ENCODE data around the gene ABCD3. TPM values are rescaled to one million over a fixed set of nuclear protein-coding genes. Genes with fewer than 3 reads are reported as not detected.
A peak's percentile ranks its signal among the peaks of the same experiment; 100 is the strongest.

The ABCD3 gene
- total and polyA plus RNA-seq, 2 of the 13 experiments (the other 11 are each of a cell fraction or from before 2014, with no cell fraction given): 27.5 to 166 TPM

DNA sequence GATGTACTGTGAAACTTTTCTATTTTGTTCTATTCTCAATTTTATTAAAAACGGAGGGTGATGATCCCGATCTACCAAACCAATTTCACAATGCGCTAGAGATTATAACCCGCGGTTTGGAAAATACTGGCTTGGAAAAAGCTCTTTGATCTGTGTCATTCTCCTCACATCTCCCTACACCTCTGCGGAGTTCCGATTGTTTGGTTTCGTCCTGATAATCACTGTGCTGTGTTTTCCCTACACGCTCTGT, 536 bp upstream of the ABCD3 start (continued):
- TF ChIP-seq, protein P1, sequence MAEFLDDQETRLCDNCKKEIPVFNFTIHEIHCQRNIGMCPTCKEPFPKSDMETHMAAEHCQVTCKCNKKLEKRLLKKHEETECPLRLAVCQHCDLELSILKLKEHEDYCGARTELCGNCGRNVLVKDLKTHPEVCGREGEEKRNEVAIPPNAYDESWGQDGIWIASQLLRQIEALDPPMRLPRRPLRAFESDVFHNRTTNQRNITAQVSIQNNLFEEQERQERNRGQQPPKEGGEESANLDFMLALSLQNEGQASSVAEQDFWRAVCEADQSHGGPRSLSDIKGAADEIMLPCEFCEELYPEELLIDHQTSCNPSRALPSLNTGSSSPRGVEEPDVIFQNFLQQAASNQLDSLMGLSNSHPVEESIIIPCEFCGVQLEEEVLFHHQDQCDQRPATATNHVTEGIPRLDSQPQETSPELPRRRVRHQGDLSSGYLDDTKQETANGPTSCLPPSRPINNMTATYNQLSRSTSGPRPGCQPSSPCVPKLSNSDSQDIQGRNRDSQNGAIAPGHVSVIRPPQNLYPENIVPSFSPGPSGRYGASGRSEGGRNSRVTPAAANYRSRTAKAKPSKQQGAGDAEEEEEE (CRISPR knock-in tag; IDR thresholded peaks at IDR 0.05; ENCODE audit: borderline replicate concordance): no peak
- no peak; the same call in 1 of the 2 replicates for TF ChIP-seq ZBTB7B (CRISPR knock-in tag; IDR thresholded peaks at IDR 0.05)
- TF ChIP-seq DR1 (CRISPR knock-in tag; IDR thresholded peaks at IDR 0.05): no peak
- 0 out of 2 replicates have a peak, but pooled peaks have one; percentile 16 for TF ChIP-seq TCF7 (IDR thresholded peaks at IDR 0.05; ENCODE audit: low read depth)
- TF ChIP-seq ZNF431 (CRISPR knock-in tag; IDR thresholded peaks at IDR 0.05; ENCODE audit: borderline replicate concordance, low read depth): no peak
- peak; percentile 13; the same call in 1 of the 2 replicates for TF ChIP-seq FOXJ3 (CRISPR knock-in tag; IDR thresholded peaks at IDR 0.05; ENCODE audit: borderline replicate concordance)
- no peak for TF ChIP-seq XRCC5 (optimal IDR thresholded peaks at IDR 0.05; ENCODE audit: low read length)
- no peak for TF ChIP-seq KDM4B (CRISPR knock-in tag; IDR thresholded peaks at IDR 0.05)
- no peak for TF ChIP-seq CBX2 (IDR thresholded peaks at IDR 0.05; ENCODE audit: low read depth, low read length)
- no peak for TF ChIP-seq CBX2 (CRISPR knock-in tag; IDR thresholded peaks at IDR 0.05; ENCODE audit: low read depth)
- no peak for TF ChIP-seq ZNF33A (CRISPR knock-in tag; IDR thresholded peaks at IDR 0.05; ENCODE audit: borderline replicate concordance)
- TF ChIP-seq, protein P2, sequence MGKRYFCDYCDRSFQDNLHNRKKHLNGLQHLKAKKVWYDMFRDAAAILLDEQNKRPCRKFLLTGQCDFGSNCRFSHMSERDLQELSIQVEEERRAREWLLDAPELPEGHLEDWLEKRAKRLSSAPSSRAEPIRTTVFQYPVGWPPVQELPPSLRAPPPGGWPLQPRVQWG (CRISPR knock-in tag; IDR thresholded peaks at IDR 0.05; ENCODE audit: borderline replicate concordance, low read depth): no peak
- no peak for TF ChIP-seq NRL (CRISPR knock-in tag; IDR thresholded peaks at IDR 0.05; ENCODE audit: borderline replicate concordance)
- TF ChIP-seq ZMYM4 (CRISPR knock-in tag; IDR thresholded peaks at IDR 0.05): no peak
- TF ChIP-seq MED8 (CRISPR knock-in tag; IDR thresholded peaks at IDR 0.05; ENCODE audit: insufficient replicate concordance): no peak
- TF ChIP-seq CEBPB (IDR thresholded peaks at IDR 0.05; ENCODE audit: borderline replicate concordance, low read depth, low read length): no peak
- TF ChIP-seq, protein P3, sequence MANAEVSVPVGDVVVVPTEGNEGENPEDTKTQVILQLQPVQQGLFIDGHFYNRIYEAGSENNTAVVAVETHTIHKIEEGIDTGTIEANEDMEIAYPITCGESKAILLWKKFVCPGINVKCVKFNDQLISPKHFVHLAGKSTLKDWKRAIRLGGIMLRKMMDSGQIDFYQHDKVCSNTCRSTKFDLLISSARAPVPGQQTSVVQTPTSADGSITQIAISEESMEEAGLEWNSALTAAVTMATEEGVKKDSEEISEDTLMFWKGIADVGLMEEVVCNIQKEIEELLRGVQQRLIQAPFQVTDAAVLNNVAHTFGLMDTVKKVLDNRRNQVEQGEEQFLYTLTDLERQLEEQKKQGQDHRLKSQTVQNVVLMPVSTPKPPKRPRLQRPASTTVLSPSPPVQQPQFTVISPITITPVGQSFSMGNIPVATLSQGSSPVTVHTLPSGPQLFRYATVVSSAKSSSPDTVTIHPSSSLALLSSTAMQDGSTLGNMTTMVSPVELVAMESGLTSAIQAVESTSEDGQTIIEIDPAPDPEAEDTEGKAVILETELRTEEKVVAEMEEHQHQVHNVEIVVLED (CRISPR knock-in tag; IDR thresholded peaks at IDR 0.05; ENCODE audit: borderline replicate concordance): no peak
- TF ChIP-seq POGZ (CRISPR knock-in tag; IDR thresholded peaks at IDR 0.05): no peak
- TF ChIP-seq MEIS1 (CRISPR knock-in tag; IDR thresholded peaks at IDR 0.05; ENCODE audit: borderline replicate concordance): no peak
- TF ChIP-seq NFE2L1 (CRISPR knock-in tag; IDR thresholded peaks at IDR 0.05; ENCODE audit: borderline replicate concordance): no peak
- no peak for TF ChIP-seq HES4 (CRISPR knock-in tag; IDR thresholded peaks at IDR 0.05; ENCODE audit: borderline replicate concordance)
- TF ChIP-seq ZNF354B (CRISPR knock-in tag; IDR thresholded peaks at IDR 0.05): no peak
- TF ChIP-seq, protein P4, sequence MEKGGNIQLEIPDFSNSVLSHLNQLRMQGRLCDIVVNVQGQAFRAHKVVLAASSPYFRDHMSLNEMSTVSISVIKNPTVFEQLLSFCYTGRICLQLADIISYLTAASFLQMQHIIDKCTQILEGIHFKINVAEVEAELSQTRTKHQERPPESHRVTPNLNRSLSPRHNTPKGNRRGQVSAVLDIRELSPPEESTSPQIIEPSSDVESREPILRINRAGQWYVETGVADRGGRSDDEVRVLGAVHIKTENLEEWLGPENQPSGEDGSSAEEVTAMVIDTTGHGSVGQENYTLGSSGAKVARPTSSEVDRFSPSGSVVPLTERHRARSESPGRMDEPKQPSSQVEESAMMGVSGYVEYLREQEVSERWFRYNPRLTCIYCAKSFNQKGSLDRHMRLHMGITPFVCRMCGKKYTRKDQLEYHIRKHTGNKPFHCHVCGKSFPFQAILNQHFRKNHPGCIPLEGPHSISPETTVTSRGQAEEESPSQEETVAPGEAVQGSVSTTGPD (CRISPR knock-in tag; IDR thresholded peaks at IDR 0.05): peak; percentile 23; the same call in 1 of the 2 replicates
- TF ChIP-seq PRMT3 (CRISPR knock-in tag; IDR thresholded peaks at IDR 0.05; ENCODE audit: borderline replicate concordance, low read depth): no peak
- no peak for TF ChIP-seq TRIM24 (CRISPR knock-in tag; IDR thresholded peaks at IDR 0.05)
- no peak for TF ChIP-seq CBX1 (IDR thresholded peaks at IDR 0.05; ENCODE audit: low read depth)
- TF ChIP-seq RORA (CRISPR knock-in tag; IDR thresholded peaks at IDR 0.05): no peak
- TF ChIP-seq SMC3 (IDR thresholded peaks at IDR 0.05; ENCODE audit: low read length): no peak
- no peak for TF ChIP-seq HIVEP1 (CRISPR knock-in tag; IDR thresholded peaks at IDR 0.05)

Data from HepG2 (cell line).